NCI-H1105 treated with DMSO at 0.1 percent for 48 hours (cell line): ENCODE results near the gene DDOST.
"Not testable (repeated sequence)": the region's sequence is repeated elsewhere in the genome, so short reads cannot be mapped to it uniquely, and the experiment has no call there.

Experiments
- DNase-seq: peaks from one replicate; lab custom pipeline; 2025; lab: John Stamatoyannopoulos, UW

The DDOST gene

GRCh38 chr1:20691872-20692271 lies 30.7 kb upstream of the DDOST start:
- no peak for DNase-seq

GRCh38 chr1:20689645-20690056 lies 28.5 kb upstream of the DDOST start:
- DNase-seq: no peak

- DNase-seq: no peak
These were observed 25.9 kb upstream of the DDOST start for GRCh38 chr1:20686883-20687725.

- DNase-seq: no peak
These were observed 24.6 kb upstream of the DDOST start for GRCh38 chr1:20685741-20686140.

GRCh38 chr1:20685099-20685662 lies 24.0 kb upstream of the DDOST start:
- no peak for DNase-seq

- DNase-seq: no peak
These were observed 23.5 kb upstream of the DDOST start for GRCh38 chr1:20684651-20685050.

- no peak for DNase-seq
These were observed 23.0 kb upstream of the DDOST start for GRCh38 chr1:20684050-20684620.

GRCh38 chr1:20683614-20684013 lies 22.4 kb upstream of the DDOST start:
- DNase-seq: no peak

GRCh38 chr1:20682571-20683236 lies 21.5 kb upstream of the DDOST start:
- DNase-seq: no peak

- DNase-seq: no peak
These were observed 20.8 kb upstream of the DDOST start for GRCh38 chr1:20681999-20682398.

GRCh38 chr1:20680269-20680668 lies 19.1 kb upstream of the DDOST start:
- DNase-seq: no peak

GRCh38 chr1:20678599-20678998 lies 17.4 kb upstream of the DDOST start:
- DNase-seq: no peak

- not testable (repeated sequence) for DNase-seq
These were observed 12.5 kb upstream of the DDOST start for GRCh38 chr1:20673626-20674025.

- no peak for DNase-seq
These were observed 11.1 kb upstream of the DDOST start for GRCh38 chr1:20672265-20672632.

- DNase-seq: no peak
These were observed 9.8 kb upstream of the DDOST start for GRCh38 chr1:20670936-20671335.

- no peak for DNase-seq
These were observed 7.4 kb upstream of the DDOST start for GRCh38 chr1:20668581-20668980.

GRCh38 chr1:20666804-20667203 lies 5.6 kb upstream of the DDOST start:
- no peak for DNase-seq

GRCh38 chr1:20666146-20666545 lies 5.0 kb upstream of the DDOST start:
- no peak for DNase-seq

GRCh38 chr1:20665726-20666125 lies 4.6 kb upstream of the DDOST start:
- no peak for DNase-seq

- DNase-seq: no peak
These were observed 3.0 kb upstream of the DDOST start for GRCh38 chr1:20663969-20664715.

- DNase-seq: no peak
These were observed 2.2 kb upstream of the DDOST start for GRCh38 chr1:20663365-20663764.

- no peak for DNase-seq
These were observed 924 bp upstream of the DDOST start for GRCh38 chr1:20662110-20662475.
